OCI-LY3 (cell line): Measurements from ENCODE around the gene HUS1B.

Source experiments
- EZH2phosphoT487 ChIP-seq: fragments of 200-600 bp; shearing (Covaris generic); IDR thresholded peaks from 2 replicates; pipeline ENCODE4 v1.6.1; 2018; ENCODE audit warnings: antibody characterized with exemption, mixed run types, low read depth
- TF ChIP-seq, protein P1 (sequence below): fragments of 200-600, 300-600 bp; sonication (generic); IDR thresholded peaks from 2 replicates; pipeline ENCODE4 v1.5.1; 2014; ENCODE audit warnings: antibody characterized with exemption, low read length, low read depth

DNA sequence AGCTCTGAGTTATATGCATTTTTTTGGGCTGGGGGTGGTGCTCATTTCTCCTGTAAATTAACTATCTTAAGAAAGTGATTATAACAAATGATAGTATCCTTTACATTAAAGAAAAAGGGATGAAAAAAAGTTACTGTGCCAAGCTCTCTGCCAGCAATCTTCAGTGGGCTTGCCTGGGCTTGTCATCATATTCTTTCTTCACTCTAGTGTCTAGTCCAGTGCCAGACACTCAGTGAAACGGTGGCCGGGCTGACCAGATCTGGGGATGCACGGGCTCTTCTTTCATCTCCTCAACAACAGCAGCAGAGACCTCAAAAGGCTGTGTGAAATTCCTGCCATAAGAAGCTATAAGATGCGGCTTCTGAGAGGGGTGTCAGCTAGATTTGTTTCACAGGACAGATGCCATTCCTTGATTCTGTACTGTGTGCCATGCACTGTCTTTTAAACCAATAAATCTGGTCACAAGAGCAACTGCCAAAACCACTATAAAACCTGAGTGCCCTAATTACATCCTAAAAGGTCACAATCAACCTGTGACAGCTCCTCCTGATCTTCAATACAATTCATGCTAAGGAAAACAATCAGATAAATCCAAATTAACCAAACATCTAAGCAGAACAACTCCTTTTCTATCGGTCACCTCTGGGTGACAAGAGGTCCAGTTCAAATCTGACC, 23.9 kb upstream of the HUS1B start:
- TF ChIP-seq, protein P1, sequence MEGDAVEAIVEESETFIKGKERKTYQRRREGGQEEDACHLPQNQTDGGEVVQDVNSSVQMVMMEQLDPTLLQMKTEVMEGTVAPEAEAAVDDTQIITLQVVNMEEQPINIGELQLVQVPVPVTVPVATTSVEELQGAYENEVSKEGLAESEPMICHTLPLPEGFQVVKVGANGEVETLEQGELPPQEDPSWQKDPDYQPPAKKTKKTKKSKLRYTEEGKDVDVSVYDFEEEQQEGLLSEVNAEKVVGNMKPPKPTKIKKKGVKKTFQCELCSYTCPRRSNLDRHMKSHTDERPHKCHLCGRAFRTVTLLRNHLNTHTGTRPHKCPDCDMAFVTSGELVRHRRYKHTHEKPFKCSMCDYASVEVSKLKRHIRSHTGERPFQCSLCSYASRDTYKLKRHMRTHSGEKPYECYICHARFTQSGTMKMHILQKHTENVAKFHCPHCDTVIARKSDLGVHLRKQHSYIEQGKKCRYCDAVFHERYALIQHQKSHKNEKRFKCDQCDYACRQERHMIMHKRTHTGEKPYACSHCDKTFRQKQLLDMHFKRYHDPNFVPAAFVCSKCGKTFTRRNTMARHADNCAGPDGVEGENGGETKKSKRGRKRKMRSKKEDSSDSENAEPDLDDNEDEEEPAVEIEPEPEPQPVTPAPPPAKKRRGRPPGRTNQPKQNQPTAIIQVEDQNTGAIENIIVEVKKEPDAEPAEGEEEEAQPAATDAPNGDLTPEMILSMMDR = no peak
- no peak for TF ChIP-seq EZH2phosphoT487
